Eye (tissue), 1 donor: ENCODE data around the gene ADARB2.
A peak's percentile ranks its signal among the peaks of the same experiment; 100 is the strongest.

Experiments
- DNase-seq: peaks from one replicate; pipeline ENCODE4 v3.0.0-alpha.2; 2015

The ADARB2 gene

DNA sequence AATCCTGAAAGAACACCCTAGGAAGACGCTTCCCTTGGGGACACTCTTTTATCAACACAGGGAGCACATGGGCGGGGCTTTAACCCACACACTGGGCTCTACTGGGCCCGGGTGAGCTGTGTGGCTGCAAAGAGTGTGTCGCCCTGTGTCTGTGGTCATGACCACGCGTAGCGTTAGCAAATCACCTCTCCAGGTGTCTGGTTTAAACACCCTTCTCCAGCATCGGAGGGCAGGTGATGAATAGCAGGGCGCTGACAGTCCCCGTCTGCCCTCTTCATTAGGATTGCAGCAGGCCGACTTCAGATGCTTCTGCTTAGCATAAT is 127.7 kb downstream of the ADARB2 start:
- DNase-seq = no peak

DNA sequence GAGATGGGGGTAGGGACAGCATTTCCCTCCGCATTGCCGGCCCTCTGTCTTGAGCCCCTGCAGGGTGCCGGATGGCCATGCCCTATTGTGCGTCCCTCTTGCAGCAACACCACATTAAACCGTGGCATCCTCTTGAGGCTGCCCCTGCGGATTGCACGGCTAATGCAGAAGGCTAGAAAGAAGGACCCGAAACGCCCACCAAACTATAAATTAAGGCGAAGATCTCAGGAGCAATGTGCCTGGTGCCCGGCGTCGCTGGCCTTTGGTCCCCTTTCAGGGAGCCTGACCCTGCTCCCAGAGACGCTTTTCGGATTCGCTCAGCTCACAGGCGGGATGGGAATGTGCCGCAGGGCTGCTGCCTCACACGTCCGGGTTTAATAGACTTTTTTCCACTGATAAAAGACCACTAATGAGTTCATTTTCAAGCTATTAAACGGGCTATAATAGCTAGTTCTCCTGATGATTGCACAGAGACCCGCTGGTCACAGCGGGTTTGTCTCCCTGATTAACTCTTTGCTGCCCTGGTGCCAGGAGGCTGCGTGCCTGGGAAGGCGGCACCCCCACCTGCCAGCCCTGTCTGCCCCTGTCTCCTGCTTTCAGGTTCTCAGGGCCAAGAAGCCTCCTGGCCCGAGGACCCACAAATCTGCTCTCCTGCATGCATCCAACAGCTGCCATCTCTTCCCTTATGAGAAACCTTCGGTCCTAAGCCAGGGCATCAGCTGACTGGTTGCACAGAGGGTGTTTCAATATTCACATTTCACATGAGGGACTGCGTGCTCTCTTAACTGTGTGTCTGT is 128.3 kb downstream of the ADARB2 start:
- DNase-seq = peak; percentile 71

DNA sequence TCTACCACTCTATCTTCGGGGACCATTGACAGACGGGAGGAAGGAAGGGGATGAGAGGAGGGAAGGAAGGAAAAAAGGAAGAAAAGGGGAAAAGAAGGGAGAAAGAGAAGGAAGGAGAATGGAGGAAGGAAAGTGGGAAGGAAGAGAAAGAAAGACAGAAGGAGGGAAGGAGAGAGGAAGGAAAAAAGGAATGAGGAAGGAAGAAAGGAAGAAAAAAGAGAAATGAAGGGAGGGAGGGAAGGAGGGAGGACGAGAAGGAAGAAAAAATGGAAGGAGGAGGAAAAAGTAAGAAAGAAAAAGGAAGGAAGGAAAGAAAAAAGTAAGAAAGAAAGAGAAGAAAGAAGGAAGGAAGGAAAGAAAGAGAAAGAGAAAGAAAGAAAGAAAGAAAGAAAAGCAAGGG is 128.9 kb downstream of the ADARB2 start:
- no peak for DNase-seq

DNA sequence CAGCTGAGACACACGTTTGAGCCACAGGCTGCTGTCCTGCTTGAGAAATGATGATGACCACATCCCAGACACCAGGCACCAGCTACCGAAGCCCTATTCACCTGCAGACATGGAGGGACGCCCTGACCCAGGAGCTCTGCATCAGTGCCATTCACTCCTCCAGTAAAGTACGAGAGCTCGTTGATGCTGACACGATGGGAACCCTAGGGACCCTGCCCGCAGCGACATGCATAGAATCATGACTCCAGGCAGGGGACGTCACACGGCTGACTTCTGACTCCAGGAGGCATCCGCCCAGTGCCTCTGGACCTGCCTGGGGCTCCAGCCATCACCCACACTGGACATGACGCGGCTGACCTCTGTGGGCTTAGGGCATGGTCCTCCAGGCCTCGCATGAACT is 129.9 kb downstream of the ADARB2 start:
- DNase-seq = no peak

DNA sequence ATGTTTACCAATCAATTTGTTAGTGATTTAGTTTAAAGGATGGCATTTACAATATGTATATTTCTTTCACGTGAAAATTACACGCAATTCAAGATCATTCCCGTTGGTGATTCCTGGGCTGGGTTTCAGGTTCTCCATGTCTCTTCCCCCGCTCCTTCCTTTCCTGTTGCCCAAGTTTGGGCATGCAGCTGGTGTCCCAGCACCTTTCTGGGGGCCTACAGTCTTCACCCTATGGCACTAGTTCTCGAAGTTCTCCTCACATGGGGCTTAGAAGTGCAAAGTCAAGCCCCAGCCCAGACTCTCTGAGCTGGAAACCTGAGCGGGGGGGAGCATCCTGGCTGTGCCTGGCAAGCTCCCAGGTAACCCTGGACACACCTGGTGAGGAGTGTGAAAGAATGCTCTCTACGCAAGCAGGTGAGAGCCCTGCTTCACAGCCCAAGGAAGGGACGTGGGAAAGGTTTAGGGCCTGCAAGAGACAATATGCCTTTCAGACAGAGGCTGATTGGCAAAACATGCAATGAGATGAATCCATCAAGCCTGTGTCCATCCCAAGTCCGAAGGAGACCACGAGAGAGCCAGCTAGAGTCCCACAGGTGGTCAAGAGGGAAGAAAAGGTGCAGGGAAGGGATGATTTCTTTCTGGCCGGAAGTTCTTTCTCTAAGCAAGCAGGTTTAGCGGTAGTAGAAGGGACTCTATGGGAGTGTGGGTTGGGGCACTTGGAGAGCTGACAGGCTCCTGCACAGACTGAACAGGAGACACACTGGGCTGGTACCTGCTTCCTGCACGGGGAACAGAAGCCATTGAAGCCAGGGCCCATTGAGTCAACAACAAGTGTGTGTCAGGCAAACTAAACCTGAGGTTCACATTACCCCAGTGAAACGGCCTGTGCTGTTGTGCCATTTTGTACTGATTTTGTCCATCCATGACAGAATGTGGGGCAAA is 131.1 kb downstream of the ADARB2 start:
- no peak for DNase-seq

DNA sequence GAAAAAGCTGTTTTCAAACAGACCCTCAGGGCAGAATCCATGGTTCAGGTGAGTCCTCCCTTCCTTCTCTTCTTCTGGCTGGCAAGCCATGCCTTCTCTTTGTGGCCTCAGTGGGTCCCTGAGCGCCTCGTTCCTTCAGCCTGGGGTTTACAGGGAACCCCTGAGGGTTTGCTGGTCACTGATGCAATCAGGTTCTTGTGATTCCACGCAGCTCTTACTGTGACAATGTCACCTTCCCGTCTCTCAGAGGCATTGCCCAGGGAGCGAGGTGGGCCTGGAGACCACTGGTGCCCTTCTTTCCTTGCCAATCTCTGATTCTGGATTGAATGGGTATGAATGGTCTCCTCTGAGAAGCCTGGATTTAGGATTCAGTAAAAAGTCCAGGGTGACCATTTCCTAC is 132.2 kb downstream of the ADARB2 start:
- no peak for DNase-seq

DNA sequence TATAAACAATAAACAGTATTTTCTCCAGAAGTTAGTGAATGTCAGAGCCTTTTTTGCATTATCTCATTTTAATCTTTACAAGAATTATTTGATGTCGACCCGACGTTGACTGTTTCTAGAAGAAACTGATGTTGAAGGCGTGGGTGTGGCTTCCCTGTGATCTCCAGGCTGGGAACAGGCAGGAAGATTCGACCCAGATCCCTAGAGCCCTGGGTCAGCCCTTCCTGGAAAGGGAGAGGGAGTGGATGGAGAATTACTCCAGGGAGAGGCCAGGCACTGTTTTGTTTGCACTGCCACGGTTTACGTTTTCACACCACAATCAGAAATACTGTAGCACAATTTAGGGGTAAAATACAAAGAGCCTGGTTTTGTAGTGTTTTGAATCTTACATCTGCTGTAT is 133.1 kb downstream of the ADARB2 start:
- no peak for DNase-seq

DNA sequence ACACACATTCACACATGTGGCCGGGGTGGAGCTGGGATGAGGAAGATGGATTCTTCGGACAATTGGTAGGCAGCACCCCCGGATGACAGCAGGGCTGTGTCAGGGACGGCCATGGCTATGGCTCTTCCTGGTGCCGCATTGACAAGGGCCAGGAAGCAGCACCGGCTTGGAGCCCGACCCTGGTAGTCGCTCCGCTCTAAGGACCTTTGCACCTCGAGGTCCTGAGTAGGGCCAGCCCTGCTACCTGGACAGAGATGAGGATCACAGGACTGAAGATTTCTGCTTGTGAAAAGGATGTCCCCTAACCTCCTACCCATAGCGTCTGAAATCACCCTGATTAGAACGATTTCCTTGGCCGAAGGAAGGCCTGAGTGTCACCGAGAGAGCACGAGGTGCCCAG is 134.1 kb downstream of the ADARB2 start:
- no peak for DNase-seq

DNA sequence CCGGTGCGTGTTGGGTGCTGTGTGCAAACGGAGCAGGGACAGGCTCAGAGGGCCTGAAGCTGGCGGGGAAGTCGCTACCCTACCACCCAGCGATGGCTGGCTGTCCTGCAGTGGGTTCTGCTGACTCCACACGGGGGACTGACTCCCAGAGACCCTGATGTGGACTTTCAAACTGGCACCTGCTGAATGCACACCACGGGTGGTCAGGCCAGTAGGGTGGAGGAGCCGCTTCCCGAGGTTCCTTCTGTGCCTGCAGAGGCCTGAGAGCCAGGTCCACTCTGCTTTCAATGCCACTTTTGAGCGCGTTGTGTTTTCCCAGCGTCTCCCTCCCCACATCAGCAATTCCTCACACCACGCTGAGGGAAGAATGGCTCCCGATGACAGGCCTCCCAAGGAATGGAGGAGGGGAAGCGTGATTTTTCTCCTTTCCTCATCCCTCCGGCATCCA is 135.3 kb downstream of the ADARB2 start:
- no peak for DNase-seq

DNA sequence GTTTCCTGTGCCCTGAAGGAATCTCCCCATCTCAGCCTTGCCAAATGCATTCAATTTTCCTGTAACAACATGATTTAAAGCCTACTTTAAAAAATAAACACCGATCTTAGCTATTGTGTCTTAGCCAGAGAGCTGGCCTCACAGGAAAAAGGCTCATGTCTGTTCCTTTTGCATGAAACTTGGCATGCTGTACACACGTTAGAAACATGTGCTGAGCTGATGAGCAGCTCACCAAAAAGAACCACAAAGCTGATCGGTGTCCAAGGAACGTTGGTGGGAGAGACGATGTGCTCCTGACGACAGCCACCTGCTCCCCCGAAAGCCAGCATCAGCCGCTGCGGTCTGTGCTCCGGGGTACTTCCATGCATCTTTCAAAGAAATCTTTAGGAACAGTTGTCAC is 135.9 kb downstream of the ADARB2 start:
- no peak for DNase-seq

DNA sequence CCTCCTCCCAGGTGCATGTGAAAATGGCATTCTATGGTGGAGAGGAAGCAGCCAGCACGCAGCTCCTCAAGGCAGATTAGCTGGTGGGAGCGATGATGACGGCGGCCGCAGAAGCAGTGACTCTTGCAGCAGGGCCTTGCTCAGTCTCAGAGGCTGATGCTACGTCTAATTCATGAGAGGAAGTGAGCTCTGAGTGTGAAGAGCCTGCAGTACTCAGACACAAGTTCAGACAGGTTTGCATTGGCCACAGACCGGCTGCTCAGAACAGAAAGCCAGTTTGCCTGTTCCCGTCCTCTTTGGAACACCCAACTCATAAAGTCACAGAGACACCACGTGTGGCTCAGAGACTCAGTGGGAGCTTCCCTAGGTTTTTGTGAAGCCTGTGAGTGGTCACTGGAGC is 136.5 kb downstream of the ADARB2 start:
- DNase-seq = no peak

DNA sequence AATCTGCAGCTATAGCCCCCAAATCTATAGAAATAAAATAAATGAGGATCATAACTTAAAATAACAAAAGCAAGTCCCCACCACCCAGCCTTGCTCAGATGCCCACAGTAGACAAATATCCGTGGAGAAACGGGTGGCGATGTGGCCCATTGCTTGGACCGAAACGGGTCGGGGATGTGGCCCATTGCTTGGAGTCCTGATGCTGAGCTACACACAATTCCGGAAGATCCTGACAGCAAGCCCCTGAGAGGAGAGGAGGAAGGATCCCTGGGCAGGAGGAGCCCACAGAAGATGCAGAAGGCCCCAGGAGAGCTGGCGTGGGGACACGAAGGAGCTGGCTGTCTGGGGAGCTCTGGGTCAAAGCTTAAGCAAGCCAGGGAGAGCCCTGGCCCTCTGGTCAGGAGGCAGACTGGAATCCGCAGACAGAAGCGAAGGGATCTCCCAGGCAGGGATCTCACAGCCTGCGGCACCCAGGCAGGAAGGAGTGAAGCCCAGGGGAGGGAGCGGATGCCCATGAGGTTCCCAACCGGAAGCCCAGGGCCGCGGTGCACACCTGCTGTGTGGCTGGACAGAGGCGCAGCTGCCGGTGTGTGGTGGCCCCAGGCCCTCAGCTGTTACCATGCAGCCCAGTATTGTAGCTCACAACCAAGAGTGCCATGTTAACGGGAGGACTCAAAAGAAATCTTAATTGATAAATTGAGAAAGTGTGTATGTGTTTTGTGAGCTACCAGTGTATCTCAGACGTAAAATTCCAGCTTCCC is 138.8 kb downstream of the ADARB2 start:
- DNase-seq = no peak

DNA sequence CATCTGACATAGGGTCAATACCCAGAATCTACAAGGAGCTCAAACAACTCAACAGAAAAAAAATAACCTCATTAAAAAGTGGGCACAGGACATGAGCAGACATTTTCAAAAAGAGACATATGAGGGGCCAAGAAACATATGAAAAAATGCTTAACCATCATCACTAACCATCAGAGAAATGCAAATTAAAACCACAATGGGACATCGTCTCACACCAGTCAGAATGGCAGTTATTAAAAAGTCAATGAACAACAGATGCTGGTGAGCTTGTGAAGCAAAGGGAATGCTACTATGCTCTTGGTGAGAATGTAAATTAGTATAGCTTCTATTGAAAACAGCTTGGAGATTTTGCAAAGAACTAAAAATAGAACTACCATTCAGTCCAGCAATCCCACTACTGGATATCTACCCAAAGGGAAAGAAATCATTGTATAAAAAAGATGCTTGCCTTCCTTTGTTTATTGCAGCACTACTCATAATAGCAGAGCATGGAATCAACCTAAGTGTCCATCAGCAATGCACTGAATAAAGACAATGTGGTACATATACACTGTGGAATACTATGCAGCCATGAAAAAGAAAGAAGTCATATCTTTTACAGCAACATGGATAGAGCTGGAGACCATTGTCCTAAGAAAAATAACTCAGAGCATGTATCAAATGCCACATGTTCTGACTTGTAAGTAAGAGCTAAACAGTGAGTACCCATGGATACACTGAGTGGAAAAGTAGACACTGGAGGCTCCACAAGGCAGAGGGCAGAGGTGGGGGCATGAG is 139.8 kb downstream of the ADARB2 start:
- peak; percentile 18 for DNase-seq

DNA sequence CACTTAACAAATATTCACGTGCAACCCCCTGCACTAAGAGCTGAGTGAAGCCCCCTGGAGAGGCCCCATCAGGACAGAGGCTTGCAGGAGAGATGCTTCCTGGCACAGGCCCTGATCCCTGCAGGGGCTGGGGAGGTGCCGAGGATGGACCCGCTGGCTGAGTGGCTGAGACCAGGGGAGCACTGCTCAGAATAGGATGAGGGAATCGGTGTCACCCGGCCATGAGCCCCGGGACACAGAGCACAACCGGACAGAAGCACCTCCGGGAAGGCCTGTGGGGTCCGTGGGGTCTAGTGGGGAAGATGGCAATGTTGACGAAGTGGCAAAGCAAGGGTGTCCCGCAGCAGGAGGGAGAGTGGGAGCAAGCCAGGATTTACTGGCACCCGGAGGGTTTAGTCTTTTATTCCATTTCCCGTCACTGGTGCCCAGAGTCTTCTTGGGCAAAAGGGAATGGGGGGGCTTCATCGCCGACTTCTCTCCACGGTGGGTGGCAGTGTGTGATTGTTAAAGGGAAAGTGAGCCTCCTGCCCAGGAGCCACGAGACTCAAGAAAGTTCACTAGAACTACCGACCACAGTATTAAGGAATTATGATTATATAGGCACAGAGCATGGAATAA is 140.7 kb downstream of the ADARB2 start:
- peak; percentile 17 for DNase-seq

DNA sequence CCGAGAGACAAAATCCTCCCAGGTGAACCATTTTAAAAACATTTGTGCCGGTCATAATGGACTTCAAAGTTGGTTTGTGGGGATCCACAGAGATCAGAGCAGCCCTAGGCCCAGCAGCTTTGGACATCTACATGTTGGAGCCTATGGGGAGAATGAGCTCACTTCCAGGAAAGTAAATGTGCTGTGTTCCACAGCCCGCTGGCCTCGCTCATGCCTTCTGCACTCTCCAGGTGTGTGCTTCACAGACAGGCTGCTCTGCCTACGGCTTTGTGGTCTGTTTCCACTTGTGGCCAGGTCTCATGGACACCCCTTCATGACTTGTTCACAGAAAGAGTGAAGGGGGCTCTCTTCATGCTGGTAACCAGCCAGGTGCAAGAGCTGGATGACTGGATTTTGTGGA is 141.6 kb downstream of the ADARB2 start:
- DNase-seq = no peak

DNA sequence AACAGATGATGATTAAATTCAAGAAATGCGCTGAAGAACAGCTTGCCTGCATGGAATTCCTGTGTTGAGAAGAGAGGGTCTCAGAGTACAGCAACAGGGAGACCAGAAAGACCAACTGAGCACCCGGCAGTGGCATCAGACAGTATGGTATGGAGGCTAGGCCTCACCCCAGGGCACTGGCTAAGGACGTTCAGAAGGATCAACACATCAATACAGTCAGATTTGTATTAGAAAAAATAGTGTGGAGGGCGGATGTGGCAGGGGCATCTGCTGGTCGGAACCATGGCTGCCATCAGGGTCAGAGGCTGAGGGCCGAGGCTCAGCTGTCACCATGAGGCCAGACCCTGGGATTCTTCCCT is 142.1 kb downstream of the ADARB2 start:
- no peak for DNase-seq

DNA sequence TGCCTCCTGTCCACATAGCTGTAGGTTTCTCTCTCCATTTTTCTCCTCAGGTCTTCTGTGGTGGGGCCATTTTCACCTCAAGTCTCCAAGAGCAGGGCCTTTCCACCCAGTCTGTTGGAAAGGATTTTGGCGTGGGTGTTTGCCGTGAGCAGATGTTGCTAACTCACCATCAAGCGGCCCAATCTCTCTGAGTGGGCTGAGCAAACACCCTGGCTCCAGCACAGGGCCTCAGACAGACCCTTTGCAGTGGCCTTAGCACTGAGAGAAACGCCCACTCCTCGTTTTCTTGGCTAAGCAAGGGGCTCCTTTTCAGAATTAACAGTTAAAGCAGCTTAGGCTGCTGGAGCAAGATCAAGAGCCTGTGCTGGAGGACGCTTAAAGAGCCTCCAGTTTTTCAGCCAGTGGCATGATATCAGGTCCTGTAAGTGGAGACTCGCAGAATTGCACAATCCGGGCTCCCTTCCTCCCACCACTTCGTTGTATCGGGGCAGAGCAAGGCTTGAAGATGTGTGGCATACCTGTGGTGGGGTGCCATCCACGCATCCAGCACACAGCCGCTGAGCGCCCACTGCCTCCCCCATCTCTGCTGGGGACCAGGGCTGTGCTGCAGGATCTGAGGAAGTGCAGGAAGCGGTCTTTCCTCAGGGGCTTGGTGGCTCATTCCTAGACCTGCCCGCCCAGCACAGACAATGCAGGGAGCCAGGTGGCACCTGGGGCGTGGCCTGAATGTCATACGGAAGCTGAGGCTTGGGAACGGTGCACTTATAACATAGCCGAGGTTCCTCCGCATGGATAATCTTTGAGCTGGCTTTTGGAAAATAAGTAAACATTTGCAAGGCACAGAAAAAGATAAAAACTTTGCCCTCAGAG is 142.7 kb downstream of the ADARB2 start:
- no peak for DNase-seq

DNA sequence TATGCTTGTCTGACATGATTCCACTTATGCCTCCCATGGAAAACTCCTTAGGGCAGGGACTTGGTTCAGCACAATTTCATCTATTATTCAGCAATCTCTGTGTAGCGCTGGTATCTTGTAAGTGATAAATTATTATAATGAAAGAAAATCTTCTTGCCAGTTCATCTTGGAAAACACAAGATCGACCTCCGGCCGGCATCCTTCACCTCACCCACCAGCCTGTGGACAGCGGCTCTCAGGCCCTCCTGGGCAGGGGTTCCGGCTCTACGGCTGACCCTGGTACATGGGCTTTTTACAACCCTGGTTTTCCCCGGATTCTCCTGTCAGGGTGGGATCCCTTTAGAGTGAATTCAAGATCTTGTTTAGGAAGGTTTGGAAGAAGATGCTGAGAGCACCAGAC is 145.6 kb downstream of the ADARB2 start:
- no peak for DNase-seq

DNA sequence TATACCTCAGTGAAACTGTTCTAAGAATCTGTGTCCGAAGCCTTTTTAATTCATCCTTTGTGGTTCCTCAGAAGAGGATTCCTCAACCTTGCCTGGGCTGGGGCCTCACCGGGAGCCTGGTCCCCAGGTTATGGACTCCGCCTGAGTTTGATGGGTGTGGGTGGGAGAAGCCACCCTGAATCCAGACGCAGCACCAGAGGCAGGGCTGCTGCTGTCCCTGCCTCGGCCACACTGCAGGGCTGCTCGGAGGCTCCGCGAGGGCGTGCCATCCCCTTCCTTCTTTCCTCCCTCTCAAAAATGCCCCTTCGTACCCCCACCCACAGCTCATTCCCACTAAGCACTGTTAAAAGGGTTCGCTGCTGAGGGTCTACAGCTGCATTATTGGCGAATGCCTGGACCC is 146.3 kb downstream of the ADARB2 start:
- DNase-seq = no peak

DNA sequence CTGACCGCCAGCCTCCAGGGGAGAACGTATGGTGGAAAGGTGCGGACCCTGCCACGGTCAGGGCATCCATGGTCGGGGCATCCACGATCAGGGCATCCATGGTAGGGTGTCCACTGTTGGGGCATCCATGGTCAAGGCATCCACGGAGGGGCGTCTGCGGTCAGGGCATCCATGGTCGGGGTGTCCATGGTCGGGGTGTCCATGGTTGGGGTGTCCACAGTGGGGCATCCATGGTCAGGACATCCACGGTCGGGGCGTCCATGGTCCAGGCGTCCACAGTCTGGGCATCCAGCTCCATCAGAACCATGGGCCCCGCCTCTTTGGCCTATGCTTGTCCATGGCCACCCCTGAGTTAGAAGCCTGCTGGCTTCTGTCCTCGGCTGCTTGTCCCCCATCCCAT is 148.1 kb downstream of the ADARB2 start:
- no peak for DNase-seq

DNA sequence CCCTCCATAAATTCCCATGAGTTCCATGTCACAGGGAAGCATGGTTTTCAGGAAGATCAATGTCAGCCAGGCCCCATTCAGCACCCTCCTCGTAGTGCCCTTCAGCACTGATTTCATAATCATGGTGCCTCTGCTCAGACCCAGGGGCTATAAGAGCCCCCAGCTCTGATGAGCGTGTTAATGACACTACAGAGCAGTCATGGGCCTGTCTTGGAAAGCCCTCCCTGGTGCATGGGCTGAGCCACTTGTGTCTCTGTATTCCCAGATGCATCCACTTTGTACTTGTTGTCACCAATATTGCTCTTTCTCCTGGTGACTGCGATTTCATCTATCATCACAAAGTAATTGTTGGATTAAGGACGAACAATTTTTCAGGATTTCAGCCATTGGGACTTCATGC is 154.6 kb downstream of the ADARB2 start:
- no peak for DNase-seq
